CD8-positive, alpha-beta memory T cell (primary cell): ENCODE data around the gene DPH7. TPM values are rescaled to one million over a fixed set of nuclear protein-coding genes. Genes with fewer than 3 reads are reported as not detected.

Experiments
- CTCF ChIA-PET: fragments of 350-600 bp; sonication (Branson Sonifier 250); formaldehyde crosslinking; loops from one replicate; lab custom pipeline; 2021; ENCODE audit warnings: antibody characterized with exemption; lab: Charles Lee
- POLR2A ChIA-PET: fragments of 350-600 bp; sonication (Branson Sonifier 250); formaldehyde crosslinking; loops from one replicate; lab custom pipeline; 2021; ENCODE audit warnings: antibody characterized with exemption; lab: Charles Lee
- DNase-seq, 5 donors: peaks; one replicate each; pipeline versions ENCODE4 v3.0.0 to v3.0.0-alpha.2; 2020 to 2022; ENCODE audit warnings: mixed read lengths in 1 of 5
- H3K27ac ChIP-seq: one replicate; pipeline ENCODE4 v1.7.0; 2013; ENCODE audit warnings: low read depth, mild to moderate bottlenecking, low read length, moderate library complexity
- H3K27me3 ChIP-seq: 2 replicates; pipeline ENCODE4 v1.7.0; 2013; ENCODE audit warnings: low read length, mild to moderate bottlenecking; ENCODE audit not compliant: insufficient read depth, poor library complexity, severe bottlenecking
- H3K36me3 ChIP-seq: 2 replicates; pipeline ENCODE4 v1.7.0; 2013; ENCODE audit warnings: mild to moderate bottlenecking, low read length, moderate library complexity; ENCODE audit not compliant: insufficient read depth
- H3K4me1 ChIP-seq: 2 replicates; pipeline ENCODE4 v1.7.0; 2013; ENCODE audit warnings: mild to moderate bottlenecking, low read length, moderate library complexity; ENCODE audit not compliant: insufficient read depth
- H3K4me3 ChIP-seq: 2 replicates; pipeline ENCODE4 v1.7.0; 2013; ENCODE audit warnings: mild to moderate bottlenecking, low read length
- H3K9me3 ChIP-seq: 2 replicates; pipeline ENCODE4 v1.7.0; 2013; ENCODE audit warnings: mild to moderate bottlenecking, low read length
- H3K27ac Mint-ChIP-seq, 8 donors: one replicate each; pipeline ENCODE4 v1.8.0; 2020 to 2021; ENCODE audit warnings: mixed read lengths in 8 of 8, mild to moderate bottlenecking in 6 of 8, inconsistent platforms in 3 of 8, moderate library complexity in 3 of 8
- H3K27me3 Mint-ChIP-seq, 2 donors: one replicate each; pipeline ENCODE4 v1.8.0; 2020 to 2021; ENCODE audit warnings: mixed read lengths in 2 of 2, mild to moderate bottlenecking in 1 of 2, moderate library complexity in 1 of 2
- H3K36me3 Mint-ChIP-seq, 3 donors: one replicate each; pipeline ENCODE4 v1.8.0; 2020 to 2021; ENCODE audit warnings: mixed read lengths in 3 of 3, inconsistent platforms in 1 of 3, mild to moderate bottlenecking in 1 of 3
- H3K4me1 Mint-ChIP-seq, 3 donors: one replicate each; pipeline ENCODE4 v1.8.0; 2020 to 2021; ENCODE audit warnings: mixed read lengths in 3 of 3, inconsistent platforms in 1 of 3, mild to moderate bottlenecking in 1 of 3
- H3K4me3 Mint-ChIP-seq, 7 donors: one replicate each; pipeline ENCODE4 v1.8.0; 2020 to 2021; ENCODE audit warnings: mixed read lengths in 7 of 7, mild to moderate bottlenecking in 6 of 7, moderate library complexity in 4 of 7, inconsistent platforms in 2 of 7
- H3K9me3 Mint-ChIP-seq, 5 donors: one replicate each; pipeline ENCODE4 v1.8.0; 2020 to 2022; ENCODE audit warnings: mixed read lengths in 5 of 5, mild to moderate bottlenecking in 3 of 5, moderate library complexity in 2 of 5, inconsistent platforms in 1 of 5
- polyA plus RNA-seq: library from polyadenylated mRNA; unstranded; fragments of 300-500 nt; fragmentation: Illumina TruSeq; gene quantifications from one replicate; pipeline ENCODE4 v1.2.3, GENCODE V29; 2021
- total RNA-seq, 2 experiments: library from RNA; stranded (reverse); gene quantifications; one replicate each; pipeline ENCODE4 v1.2.3, GENCODE V29; 2021

DPH7 gene
- total and polyA plus RNA-seq, 3 experiments from 2014 or later: 31.3 to 38.2 (median 37.3) TPM

GRCh38 chr9:137592767-137593166, 14.0 kb upstream of the DPH7 start:
- H3K9me3 Mint-ChIP-seq: no peaks in the 10 kb centered on the region
- H3K27me3 Mint-ChIP-seq: no peaks in the 10 kb centered on the region
- H3K4me1 ChIP-seq: peaks cover 15% of the 10 kb centered on the region
- H3K36me3 Mint-ChIP-seq: peaks cover 0 to 11% (median 3%) of the 10 kb centered on the region in 3 donors
- no peak overlapping the region for H3K27ac ChIP-seq
- peak overlapping the region in 2 of 8 donors; percentile 23 to 46 for H3K27ac Mint-ChIP-seq
- ChIA-PET CTCF (interaction anchor here (1.4 kb wide), 1 partner anchor 14 kb away, joined by 8 read pairs; the partner anchor contains the start of gene DPH7), POLR2A (no interaction called here)
- no peak overlapping the region for H3K4me3 ChIP-seq
- H3K27me3 ChIP-seq: no peaks in the 10 kb centered on the region
- H3K4me1 Mint-ChIP-seq: peaks cover 9 to 20% (median 11%) of the 10 kb centered on the region in 3 donors
- H3K4me3 Mint-ChIP-seq: peak overlapping the region in 5 of 7 donors; percentile 21 to 79 (median 44)
- H3K9me3 ChIP-seq: no peaks in the 10 kb centered on the region
- DNase-seq: no peak
- H3K36me3 ChIP-seq: peaks cover 5% of the 10 kb centered on the region

GRCh38 chr9:137590469-137591383, 12.0 kb upstream of the DPH7 start, which contains the start of gene ZMYND19:
TSS of gene ZMYND19 (minus strand) at chr9:137590512. CDS start at chr9:137590263, 249 bp downstream.
- Mint-ChIP-seq H3K27ac (peak within 1 kb of the TSS; percentile 84 to 96 (median 94)), H3K36me3 (peaks cover 4 to 31% (median 4%) of the 10 kb centered on the region in 3 donors)

GRCh38 chr9:137590123-137590468, 11.4 kb upstream of the DPH7 start:
- peaks cover 17% of the 10 kb centered on the region for H3K36me3 ChIP-seq
- ChIA-PET POLR2A (interaction anchor here (0.6 to 1.6 kb wide), 4 partner anchors 13 to 646 kb away, joined by 3 to 8 read pairs (median 6); partner anchors contain the start of genes ARRDC1 and EHMT1), CTCF (interaction anchor here (1.8 to 2.6 kb wide), 2 partner anchors 11 to 29 kb away, joined by 8 read pairs; partner anchors contain the start of genes DPH7 and EHMT1)
- no peak overlapping the region for H3K27ac ChIP-seq
- no peaks in the 10 kb centered on the region for H3K27me3 ChIP-seq
- DNase-seq: no peak
- no peaks in the 10 kb centered on the region for H3K9me3 ChIP-seq
- H3K4me1 ChIP-seq: peaks cover 15% of the 10 kb centered on the region
- H3K4me3 ChIP-seq: no peak overlapping the region
- Mint-ChIP-seq H3K36me3 (peaks cover 4 to 36% (median 4%) of the 10 kb centered on the region in 3 donors), H3K27me3 (no peaks in the 10 kb centered on the region), H3K9me3 (no peaks in the 10 kb centered on the region), H3K4me3 (peak overlapping the region in 1 of 7 donors; percentile 87), H3K27ac (no peak overlapping the region), H3K4me1 (peaks cover 11 to 22% (median 11%) of the 10 kb centered on the region in 3 donors)

More at GRCh38 chr9:137590469-137591383, 12.0 kb upstream of the DPH7 start, which contains the start of gene ZMYND19:
- Mint-ChIP-seq H3K4me1 (peaks cover 11 to 22% (median 11%) of the 10 kb centered on the region in 3 donors), H3K4me3 (peak within 1 kb of the TSS; percentile 91 to 99 (median 95)), H3K9me3 (no peaks in the 10 kb centered on the region), H3K27me3 (no peaks in the 10 kb centered on the region)
- Histone ChIP-seq H3K36me3 (peaks cover 17% of the 10 kb centered on the region), H3K4me3 (peak within 1 kb of the TSS; percentile 39), H3K27ac (peak within 1 kb of the TSS; percentile 59), H3K4me1 (peaks cover 15% of the 10 kb centered on the region), H3K9me3 (no peaks in the 10 kb centered on the region), H3K27me3 (no peaks in the 10 kb centered on the region)
- ChIA-PET POLR2A (interaction anchor here (0.6 to 1.6 kb wide), 4 partner anchors 12 to 647 kb away, joined by 3 to 8 read pairs (median 6); partner anchors contain the start of genes ARRDC1 and EHMT1), CTCF (interaction anchor here (1.8 to 2.6 kb wide), 2 partner anchors 12 to 28 kb away, joined by 8 read pairs; partner anchors contain the start of genes DPH7 and EHMT1)
- peak; percentile 85 to 91 (median 89) for DNase-seq

GRCh38 chr9:137589441-137590122, 10.9 kb upstream of the DPH7 start:
- peak overlapping the region in 3 of 8 donors; percentile 82 to 85 (median 84) for H3K27ac Mint-ChIP-seq
- H3K4me3 ChIP-seq: no peak overlapping the region

GRCh38 chr9:137588891-137589290, 10.2 kb upstream of the DPH7 start:
- Mint-ChIP-seq H3K4me3 (peak overlapping the region; percentile 67 to 91 (median 83)), H3K9me3 (no peaks in the 10 kb centered on the region), H3K36me3 (peaks cover 4 to 42% (median 4%) of the 10 kb centered on the region in 3 donors), H3K27me3 (no peaks in the 10 kb centered on the region), H3K27ac (peak overlapping the region in 1 of 8 donors; percentile 84), H3K4me1 (peaks cover 11 to 22% (median 11%) of the 10 kb centered on the region in 3 donors)
- Histone ChIP-seq H3K4me1 (peaks cover 15% of the 10 kb centered on the region), H3K27me3 (no peaks in the 10 kb centered on the region), H3K36me3 (peaks cover 17% of the 10 kb centered on the region), H3K4me3 (no peak overlapping the region), H3K27ac (peak overlapping the region; percentile 57), H3K9me3 (no peaks in the 10 kb centered on the region)
- no peak for DNase-seq
- CTCF ChIA-PET: interaction anchor here (0.6 to 1.5 kb wide), 2 partner anchors 10 to 14 kb away, joined by 3 to 10 read pairs; partner anchors contain the start of gene DPH7
- POLR2A ChIA-PET: interaction anchor here (1.8 kb wide), 1 partner anchor 30 kb away, joined by 4 read pairs; the partner anchor contains the start of gene EHMT1

More at GRCh38 chr9:137589441-137590122, 10.9 kb upstream of the DPH7 start:
- H3K4me1 Mint-ChIP-seq: peaks cover 11 to 22% (median 11%) of the 10 kb centered on the region in 3 donors
- no peaks in the 10 kb centered on the region for H3K9me3 ChIP-seq
- H3K4me1 ChIP-seq: peaks cover 15% of the 10 kb centered on the region
- POLR2A ChIA-PET: interaction anchor here (1.2 to 1.8 kb wide), 2 partner anchors 15 to 29 kb away, joined by 4 to 8 read pairs; partner anchors contain the start of genes ARRDC1 and EHMT1
- H3K36me3 Mint-ChIP-seq: peaks cover 4 to 39% (median 4%) of the 10 kb centered on the region in 3 donors
- H3K36me3 ChIP-seq: peaks cover 17% of the 10 kb centered on the region
- H3K27me3 ChIP-seq: no peaks in the 10 kb centered on the region
- peak overlapping the region; percentile 57 for H3K27ac ChIP-seq
- peak in 1 of 5 donors; percentile 24 for DNase-seq
- H3K27me3 Mint-ChIP-seq: no peaks in the 10 kb centered on the region
- H3K4me3 Mint-ChIP-seq: peak overlapping the region; percentile 81 to 91 (median 83)
- CTCF ChIA-PET: interaction anchor here (0.6 to 1.8 kb wide), 3 partner anchors 11 to 13 kb away, joined by 3 to 10 read pairs (median 8); partner anchors contain the start of gene DPH7
- H3K9me3 Mint-ChIP-seq: no peaks in the 10 kb centered on the region

GRCh38 chr9:137588311-137588710, 9.6 kb upstream of the DPH7 start:
- H3K27ac ChIP-seq: no peak overlapping the region
- ChIA-PET CTCF (interaction anchor here (1.5 kb wide), 1 partner anchor 9 kb away, joined by 10 read pairs; the partner anchor contains the start of gene DPH7), POLR2A (interaction anchor here (1.8 kb wide), 1 partner anchor 30 kb away, joined by 4 read pairs; the partner anchor contains the start of gene EHMT1)
- H3K4me1 Mint-ChIP-seq: peaks cover 11 to 22% (median 11%) of the 10 kb centered on the region in 3 donors
- peaks cover 0 to 1% of the 10 kb centered on the region in 2 donors for H3K27me3 Mint-ChIP-seq
- no peaks in the 10 kb centered on the region for H3K9me3 Mint-ChIP-seq
- no peak overlapping the region for H3K4me3 ChIP-seq
- no peaks in the 10 kb centered on the region for H3K27me3 ChIP-seq
- H3K4me1 ChIP-seq: peaks cover 15% of the 10 kb centered on the region
- H3K36me3 ChIP-seq: peaks cover 17% of the 10 kb centered on the region
- H3K9me3 ChIP-seq: no peaks in the 10 kb centered on the region
- peak overlapping the region in 1 of 8 donors; percentile 67 for H3K27ac Mint-ChIP-seq
- peak overlapping the region; percentile 54 to 91 (median 82) for H3K4me3 Mint-ChIP-seq
- peaks cover 4 to 47% (median 4%) of the 10 kb centered on the region in 3 donors for H3K36me3 Mint-ChIP-seq
- no peak for DNase-seq

GRCh38 chr9:137586854-137587253, 8.1 kb upstream of the DPH7 start:
- Histone ChIP-seq H3K9me3 (no peaks in the 10 kb centered on the region), H3K36me3 (peaks cover 17% of the 10 kb centered on the region), H3K4me1 (peaks cover 15% of the 10 kb centered on the region), H3K4me3 (no peak overlapping the region), H3K27ac (no peak overlapping the region), H3K27me3 (no peaks in the 10 kb centered on the region)
- CTCF ChIA-PET: interaction anchor here (1.0 kb wide), 1 partner anchor 8 kb away, joined by 7 read pairs; the partner anchor contains the start of gene DPH7
- Mint-ChIP-seq H3K27ac (peak overlapping the region in 1 of 8 donors; percentile 67), H3K9me3 (no peaks in the 10 kb centered on the region), H3K36me3 (peaks cover 4 to 61% (median 4%) of the 10 kb centered on the region in 3 donors), H3K27me3 (peaks cover 0 to 3% of the 10 kb centered on the region in 2 donors), H3K4me3 (no peak overlapping the region), H3K4me1 (peaks cover 11 to 22% (median 11%) of the 10 kb centered on the region in 3 donors)
- POLR2A ChIA-PET: no interaction called here
- no peak for DNase-seq
